COLO829 (cell line): ENCODE results near the gene PRKN.

Source experiments
- DNase-seq: peaks from one replicate; pipeline ENCODE4 v3.0.0; 2012; ENCODE audit warnings: low spot score

PRKN gene

DNA sequence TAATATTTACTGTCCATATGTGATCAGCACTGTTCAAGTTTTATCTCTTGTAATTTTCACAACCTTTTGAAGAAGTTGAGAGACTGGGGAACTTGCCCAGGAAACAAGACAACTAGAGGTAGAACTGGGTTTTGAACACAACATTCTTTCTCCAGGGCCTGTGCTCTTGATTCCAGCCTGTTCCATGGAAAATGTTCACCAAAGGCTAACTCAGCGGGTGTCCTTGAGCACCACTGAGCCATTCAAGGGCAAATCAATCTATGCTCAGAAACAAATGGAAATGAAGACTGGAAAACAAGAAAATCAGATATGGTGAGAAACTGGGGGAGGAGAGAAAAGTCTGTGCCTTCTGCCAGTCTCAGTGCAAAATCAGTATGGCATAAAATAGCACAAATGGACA is 771.5 kb downstream of the PRKN start:
- no peak for DNase-seq

DNA sequence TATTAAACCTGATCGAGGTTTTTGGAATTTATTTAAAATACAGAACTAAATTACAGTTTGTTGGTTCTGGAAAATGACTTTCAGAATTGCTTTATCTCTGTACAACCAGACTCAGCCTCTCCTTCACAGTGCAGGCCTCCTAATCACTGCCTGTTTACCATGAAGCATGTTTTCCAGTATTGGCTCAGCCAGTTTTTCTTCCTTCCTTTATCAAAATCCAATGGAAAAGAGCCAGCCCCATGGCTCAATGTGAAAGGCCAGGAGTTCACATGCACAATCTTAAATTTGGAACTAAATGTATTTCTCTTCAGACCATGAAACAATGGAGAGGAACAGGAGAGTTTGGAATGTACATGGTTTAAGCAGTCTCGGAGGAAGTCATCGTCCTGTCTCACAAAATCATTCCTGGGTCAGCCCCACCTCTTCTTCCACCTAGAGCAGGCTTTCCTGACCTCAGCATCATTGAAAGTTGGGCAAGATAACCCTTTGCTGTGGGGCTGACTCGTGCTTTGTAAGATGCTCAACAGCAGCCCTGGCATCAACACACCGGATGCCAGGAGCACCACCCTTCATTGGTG is 772.8 kb downstream of the PRKN start:
- DNase-seq, result no peak

DNA sequence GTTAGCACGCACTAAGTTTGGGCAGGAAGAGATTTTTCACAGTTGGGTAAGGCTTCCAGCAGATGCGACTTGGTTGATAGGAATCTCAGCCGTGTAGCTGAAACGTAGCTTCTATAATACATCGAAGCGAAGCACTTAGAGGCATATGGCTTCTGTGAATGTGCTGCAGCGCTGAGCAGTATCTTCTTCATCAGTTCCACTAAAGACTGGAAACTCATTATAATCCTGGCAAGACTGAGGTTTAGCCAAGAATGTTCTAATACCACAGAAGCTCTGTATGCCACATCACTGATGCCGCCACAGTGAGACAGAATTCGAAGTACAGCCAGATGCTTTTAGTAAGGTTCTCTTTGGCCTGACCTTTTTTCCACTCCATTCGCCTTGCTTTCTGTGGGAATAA is 773.5 kb downstream of the PRKN start:
- DNase-seq, result no peak

DNA sequence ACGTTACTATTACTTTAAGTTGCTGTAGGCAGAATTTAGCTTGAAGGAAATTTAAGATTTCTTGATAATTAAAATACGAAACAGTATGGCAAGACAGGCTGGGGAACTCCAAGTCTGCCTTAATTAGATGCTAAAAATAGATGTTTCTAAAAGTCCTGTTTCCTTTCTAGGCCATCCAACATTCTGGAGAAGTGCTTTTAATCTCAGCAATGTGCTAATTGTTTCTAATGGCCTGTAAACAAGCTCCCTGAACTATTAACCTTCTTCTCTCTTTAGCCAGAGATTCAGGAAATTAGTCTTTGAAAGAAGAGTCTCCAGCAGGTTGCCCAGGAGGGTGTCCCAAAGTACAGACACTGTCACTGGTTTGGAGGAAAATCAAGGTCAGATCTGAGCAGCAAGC is 776.4 kb downstream of the PRKN start:
- DNase-seq, result no peak

DNA sequence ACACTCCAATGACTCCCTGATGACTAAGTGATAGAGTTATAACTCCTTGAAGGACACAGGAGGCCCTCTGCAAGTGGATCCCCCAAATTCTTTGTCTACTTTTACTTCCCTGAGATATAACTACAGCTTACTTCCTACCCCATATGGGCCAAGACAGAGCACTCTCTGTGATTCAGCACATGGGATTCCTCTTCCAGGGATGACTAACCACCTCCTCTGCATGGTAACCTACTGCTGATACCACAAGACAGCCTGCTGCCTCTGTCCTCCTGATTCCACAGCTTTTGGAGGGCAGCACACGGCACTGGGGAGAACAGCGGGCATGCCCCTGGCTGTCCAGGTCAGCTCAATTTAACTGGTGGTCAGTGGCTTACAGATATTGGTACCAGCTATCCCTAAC is 778.0 kb downstream of the PRKN start:
- DNase-seq, result no peak

DNA sequence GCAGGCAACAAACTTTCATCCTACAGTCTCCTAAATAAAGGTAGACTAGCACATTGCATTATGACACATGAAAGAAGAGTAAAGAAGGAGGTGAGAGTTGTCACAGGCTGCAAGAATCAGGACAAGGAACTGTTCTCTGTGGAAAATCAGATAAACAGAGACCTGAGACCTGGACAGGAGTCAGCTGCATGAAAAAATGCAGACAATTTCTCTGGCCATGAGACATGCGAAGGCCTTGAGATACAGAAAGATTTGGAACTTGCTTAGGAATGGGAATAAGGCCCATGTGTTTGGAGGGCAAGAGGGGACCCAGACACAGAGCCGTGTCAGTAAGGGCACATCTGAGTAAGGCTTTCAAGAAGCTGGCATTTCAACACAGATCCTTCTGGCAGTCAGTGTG is 779.1 kb downstream of the PRKN start:
- DNase-seq, result no peak

DNA sequence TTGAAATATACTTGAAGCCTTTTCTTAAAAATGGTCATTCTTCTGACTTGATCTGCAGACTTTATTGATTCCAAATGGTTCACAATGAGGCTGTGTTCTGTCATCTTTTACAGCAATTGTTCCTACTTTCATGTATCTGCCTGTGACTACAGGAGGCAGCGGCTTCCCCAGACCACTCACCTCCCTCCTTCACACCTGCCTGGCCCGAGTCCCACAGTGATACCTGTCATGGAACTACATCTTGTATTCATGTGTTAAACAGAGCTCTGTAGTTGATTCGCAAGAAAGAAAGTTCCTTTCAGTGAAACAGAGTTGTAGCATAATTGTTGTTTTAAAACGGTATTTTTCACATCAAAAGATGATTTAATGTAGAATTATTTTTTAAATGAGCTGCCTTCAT is 780.2 kb downstream of the PRKN start:
- no peak for DNase-seq

DNA sequence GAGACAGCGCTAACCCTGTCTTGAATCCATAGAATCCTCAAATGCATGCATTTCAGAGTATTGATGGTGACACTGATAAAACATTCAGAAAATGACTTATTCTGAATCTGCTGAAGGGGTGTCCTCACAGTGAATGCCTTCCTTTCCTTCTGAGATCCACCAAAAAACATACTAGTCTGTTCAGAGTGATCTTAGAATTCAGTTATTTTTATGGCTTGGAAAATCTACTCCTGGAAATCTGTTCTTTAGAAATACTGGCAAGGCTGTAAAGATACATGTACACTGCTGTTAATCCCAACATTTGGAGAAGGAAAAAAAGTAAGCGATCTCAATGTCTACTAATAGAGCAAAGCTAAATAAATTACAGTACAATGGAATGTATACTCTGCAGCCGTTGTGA is 781.1 kb downstream of the PRKN start:
- no peak for DNase-seq

DNA sequence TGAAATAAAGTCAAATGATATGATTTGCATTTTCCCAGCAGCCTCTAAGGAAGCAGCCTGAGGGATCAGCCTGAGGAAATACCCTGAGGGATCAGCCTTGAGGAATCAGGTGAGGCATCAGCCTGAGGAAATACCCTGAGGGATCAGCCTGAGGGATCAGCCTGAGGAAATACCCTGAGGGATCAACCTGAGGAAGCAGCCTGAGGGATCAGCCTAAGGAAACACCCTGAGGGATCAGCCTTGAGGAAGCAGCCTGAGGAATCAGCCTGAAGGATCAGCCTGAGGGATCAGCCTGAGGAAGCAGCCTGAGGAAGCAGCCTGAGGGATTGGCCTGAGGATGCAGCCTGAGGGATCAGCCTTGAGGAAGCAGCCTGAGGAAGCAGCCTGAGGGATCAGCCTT is 784.0 kb downstream of the PRKN start:
- no peak for DNase-seq

DNA sequence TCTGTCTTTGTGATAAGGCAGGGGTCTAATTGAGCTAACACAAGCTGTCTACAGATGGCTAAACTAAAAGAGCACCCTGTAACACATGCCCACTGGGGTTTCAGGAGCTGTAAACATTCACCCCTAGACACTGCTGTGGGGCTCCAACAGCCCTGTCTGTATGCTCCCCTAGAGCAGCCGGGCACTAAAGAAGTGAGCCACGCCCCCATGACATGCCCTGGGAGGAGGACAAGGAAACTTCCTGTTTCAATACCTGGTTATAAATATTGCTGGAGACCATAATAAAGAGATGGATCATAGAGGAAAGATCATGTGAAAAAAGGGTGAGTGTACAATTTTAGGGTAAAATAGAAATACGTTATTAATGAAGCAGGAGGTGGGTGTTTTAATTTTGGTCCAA is 786.0 kb downstream of the PRKN start:
- no peak for DNase-seq

DNA sequence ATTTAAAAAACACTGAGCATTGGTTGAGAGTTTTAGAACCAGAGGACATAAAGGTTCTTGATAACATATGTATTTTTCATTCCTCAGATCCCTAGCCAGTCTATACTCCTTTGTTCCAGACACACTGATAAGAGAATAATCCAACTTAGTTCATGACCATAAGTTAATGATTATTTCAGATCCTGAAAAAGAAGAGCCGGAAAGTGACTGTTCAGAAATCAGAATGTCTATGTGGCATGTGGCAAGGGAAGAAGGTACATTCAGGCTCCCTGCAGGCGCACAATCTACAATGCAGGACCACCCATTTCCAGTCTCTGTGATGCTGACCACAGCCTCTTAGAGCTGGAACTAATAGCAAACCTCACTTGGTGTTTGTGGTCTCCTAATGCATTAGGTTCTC is 787.0 kb downstream of the PRKN start:
- no peak for DNase-seq

DNA sequence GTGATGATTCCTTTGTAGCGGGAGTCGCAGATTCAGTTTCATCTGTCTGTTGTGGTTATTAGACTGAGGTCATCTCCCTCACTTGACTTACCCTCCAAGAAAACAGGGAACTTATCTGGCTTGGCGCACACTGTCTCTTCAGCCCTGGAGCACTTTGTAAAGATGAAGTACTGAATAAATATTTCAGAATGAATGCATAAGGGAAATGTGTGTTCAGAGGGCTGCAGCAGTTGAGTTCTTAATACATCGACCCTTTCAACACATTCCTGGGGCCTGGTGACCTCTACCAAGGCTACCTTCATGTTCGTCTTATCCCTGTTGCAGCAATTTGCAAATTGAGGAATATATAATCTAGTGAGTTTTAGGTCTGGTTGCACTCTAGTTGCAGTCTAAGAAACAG is 801.2 kb downstream of the PRKN start:
- DNase-seq, result no peak

DNA sequence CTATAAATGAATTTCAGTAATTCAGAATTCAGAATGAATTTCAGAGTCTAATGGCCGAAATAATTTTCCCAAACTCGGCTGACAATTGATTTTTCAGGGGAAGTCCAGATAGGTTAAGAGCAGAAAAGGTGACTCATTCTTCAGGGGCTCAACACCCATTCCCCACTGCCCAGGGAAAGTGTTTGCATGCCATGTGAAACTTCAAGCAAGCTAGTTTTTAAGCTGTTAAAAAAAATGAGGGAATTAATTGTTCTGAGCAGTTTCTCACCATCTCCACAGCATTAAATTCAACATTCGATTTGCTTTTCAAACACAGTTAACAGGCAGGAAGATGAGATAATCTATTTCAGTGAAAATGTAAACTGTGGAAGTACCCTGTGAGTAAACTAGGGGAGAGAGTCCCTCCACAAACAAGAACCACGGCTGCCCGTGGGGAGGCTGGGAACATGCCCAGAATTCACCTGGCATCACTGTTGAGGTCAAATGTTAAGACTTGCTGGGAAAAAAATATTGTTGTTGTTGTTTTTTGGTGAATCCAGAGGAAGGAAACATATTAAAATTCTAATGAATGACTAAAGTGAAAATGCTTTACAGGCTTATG is 803.0 kb downstream of the PRKN start:
- DNase-seq, result no peak

DNA sequence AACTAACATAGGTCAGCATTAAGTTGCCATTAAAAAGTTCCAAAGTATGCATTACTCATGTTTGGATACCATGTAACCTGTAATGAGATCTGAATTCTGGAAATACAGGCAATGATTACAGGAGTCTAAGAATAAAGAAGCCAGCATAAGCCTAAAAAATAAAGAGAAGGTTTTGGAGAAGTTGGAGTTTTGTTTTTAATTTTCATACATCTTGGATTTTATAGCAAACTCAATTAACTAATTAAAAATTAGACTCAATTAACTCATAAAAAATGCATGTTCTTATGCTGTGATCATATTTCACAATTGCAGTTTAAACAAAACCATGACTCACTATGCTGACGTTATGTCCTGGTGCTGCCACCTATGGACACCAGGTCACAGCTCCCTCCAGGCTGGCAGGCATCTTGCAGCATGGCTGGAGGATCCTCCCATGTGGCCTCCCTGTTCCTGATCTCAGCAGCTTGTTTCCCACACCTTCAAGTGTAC is 804.9 kb downstream of the PRKN start:
- DNase-seq, result no peak

DNA sequence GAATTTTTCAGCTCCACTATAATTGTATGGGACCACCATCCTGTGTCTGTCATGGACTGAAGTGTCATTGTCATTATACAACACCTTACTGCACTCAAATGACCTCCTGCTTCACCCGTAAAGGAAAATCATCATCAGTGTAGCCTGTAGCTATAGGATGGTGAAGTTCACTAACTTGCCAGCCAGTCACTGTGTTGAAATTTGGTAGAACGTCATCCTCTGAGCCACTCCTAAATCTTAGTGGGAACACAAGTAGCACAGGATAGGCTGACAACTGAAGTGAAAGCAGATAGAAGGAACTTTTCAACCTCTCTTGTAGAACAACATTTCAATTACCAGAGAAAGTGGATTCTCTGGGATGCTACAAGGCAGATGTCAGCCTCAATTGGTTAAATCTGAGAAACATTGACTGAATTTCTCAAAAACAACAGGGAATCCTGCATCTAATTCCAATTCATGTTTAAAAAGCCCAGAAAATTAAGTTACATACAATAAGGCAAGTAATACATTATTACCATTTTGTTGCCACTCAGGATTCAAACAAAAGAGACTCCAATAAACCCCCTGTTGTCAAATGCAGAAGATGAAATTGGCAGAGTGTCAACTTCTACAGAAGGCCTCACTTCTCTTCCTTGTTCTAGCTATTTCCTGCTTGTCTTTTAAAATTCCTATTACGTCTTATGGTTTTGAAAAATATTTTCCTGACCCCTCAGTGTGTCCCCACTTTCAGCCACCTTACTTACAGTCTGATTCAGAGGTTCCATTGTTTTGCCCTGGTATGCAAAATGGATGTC is 805.8 kb downstream of the PRKN start:
- no peak for DNase-seq

DNA sequence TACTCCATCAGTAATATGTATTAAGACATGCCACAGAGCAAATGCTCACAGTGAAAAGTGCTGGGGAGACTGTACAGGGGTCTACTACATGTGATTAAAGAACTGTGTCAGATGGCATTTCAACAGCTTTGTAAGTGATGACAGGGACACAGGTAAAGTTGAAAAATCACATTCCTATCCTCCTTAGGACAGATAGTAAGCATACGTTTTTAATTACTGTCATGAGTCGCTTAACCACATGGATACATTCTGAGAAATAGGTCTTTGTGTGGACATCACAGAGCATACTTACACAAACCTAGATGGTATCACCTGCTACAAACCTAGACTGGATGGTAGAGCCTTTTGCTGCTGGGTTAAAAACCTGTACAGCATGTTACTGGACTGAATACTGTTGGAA is 807.9 kb downstream of the PRKN start:
- DNase-seq, result no peak

DNA sequence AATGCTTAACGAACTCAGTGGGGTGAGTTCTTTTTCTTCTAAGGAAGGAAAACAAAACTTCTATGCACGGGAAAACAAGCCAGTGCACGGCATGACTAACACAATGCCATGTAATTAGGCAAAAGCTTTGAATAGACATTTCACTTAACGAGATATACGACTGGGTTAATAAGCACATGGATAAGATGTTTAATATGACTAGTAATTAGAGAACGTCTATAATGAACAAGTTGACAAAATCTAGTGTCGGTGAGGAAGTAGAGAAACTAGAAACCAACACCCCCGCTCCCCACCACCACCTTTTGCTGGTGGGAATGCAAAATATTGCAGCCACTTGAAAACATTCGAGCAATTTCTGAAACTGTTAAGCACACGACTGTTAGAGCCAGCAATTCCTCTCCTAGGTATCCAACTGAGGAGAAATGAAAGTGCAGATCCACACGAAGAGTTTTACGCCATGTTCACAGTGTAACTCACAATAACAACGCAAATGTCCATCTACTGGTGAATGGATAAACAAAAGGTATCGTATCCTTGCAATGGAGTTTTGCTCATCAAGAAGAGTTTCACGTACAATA is 808.8 kb downstream of the PRKN start:
- DNase-seq, result no peak

DNA sequence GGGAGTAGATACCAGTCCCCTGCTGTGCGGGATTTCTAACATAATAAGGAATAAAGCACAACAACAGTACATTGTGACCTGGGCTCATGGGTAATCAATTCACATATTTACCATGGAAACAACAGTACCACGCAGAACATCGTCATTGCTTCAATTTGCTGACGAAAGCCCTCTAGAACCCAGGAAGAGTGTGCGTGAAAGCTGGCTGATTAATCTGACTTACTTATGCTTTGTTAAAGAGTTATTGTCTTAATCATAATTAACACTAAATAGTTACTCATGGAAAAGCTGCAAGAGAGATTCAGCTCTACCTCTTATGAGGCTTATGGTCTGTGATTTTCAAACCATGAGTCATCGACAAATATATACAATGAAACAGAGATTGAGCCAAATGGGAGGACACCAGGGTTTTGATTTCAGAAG is 809.4 kb downstream of the PRKN start:
- DNase-seq, result peak; percentile 3

DNA sequence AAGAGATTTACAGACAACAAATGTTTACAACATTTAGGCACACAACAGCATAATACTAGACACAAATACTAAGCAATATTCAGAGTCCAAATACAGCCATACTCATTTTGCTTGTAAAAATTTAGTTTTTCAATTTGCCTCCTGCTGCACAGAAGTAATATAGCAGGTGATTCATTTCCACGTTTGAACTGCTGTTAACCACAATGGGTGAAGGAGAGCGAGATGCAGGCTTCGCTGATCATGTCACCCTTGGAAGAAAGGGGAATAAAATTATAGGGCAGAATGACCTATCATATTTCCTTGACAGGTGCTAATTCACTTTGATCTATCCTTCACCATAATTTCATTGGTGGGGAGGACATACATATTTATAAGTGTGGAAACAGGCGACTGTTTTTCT is 809.9 kb downstream of the PRKN start:
- no peak for DNase-seq

DNA sequence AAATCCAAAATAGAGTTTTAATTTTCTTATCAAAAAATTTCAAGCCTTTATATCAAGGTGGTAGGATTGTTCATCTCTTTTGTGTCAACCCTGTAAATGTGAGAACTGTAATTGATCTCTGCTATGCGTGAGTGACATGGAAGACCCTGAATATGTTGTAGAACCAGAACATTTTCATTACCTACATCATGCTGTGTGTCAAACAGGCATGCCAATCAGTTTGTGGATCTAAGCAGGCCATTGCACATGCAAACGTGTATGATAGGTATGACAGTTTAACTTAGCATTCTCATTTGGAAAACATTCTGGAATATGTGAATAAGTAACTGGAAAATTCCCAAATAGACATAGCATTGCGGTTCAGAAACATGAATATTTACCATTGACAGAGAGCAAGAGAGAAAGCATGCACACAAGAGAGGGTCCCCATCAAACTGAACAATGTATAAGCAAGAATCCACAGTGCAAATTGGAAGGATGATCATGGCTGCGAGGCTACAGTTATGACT is 812.1 kb downstream of the PRKN start:
- DNase-seq, result no peak

DNA sequence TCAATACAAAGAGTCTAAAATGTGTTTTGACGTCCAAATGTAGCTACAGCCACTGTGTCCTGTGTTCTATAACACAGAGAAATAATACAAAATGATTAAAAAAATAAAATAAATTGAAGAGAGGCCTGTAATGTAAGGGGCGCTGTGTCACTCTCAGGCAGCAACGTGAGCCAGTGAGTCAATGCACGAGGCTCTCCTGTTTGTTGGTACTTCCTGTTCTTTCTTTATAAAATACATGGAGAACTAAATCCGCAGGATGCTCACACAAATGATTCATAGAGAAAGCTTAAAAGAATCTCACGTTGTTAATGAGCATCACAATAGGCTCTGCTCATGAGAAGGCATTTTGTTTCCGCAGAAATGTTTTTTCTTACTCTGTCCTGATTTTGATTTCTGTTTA is 818.7 kb downstream of the PRKN start:
- DNase-seq, result no peak

DNA sequence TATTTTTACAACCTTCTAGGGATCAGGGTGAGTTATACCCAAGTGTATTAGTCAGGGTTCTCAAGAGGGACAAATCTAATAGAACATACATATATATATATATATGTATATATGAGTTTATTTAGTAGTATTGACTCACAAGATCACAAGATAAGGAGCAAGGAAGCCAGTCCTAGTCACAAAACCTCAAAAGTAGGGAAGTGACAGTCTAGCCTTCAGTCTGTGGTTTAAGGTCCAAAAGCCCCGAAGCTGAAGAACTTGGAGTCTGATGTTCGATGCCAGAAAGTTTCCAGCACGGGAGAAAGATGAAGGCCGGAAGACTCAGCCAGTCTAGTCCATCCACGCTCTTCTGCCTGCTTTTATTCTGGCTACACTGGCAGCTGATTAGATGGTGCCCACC is 821.0 kb downstream of the PRKN start:
- DNase-seq, result no peak

DNA sequence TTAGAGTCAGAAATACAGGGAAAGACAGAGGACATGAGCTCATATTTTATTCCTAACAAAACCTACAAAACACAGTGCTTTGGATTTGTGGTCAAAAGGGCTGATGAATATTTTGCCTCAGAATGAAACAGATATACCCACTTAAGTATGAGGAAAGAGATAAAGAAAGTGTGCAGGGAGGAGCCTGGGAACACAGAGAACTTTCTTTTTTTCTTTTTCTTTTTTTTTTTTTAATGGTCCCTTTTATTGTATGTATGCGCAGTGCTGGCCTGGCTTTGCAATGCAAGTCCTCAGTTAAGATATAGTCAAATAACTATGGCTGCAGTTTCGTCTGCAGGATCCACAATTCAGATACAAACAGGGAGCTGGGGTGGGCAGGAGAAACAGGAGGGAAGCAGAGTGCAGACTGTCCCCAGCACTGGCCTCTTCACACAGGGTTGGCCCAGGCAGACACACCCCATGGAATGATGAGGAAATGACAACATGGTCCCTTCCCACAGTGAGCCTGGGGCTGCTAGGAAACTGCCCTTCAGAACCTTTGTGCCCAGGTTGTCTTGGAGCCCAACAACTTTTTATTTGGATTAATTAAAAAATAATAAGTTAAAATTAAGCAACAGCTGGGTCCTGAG is 823.9 kb downstream of the PRKN start:
- no peak for DNase-seq
